Muscle of leg (tissue), 11 donors: Measurements from ENCODE around the gene S100A8. TPM values are rescaled to one million over a fixed set of nuclear protein-coding genes. Genes with fewer than 3 reads are reported as not detected.

ENCODE experiments used
- DNase-seq: peaks from one replicate; pipeline ENCODE4 v3.0.0; 2013
- H3K27ac ChIP-seq: one replicate; pipeline ENCODE4 v1.5.1; 2013; ENCODE audit warnings: mild to moderate bottlenecking, low read length, control low read depth
- H3K27me3 ChIP-seq: one replicate; pipeline ENCODE4 v1.6.1; 2013; ENCODE audit warnings: low read length; ENCODE audit not compliant: control insufficient read depth, insufficient read depth
- H3K36me3 ChIP-seq: one replicate; pipeline ENCODE4 v1.6.1; 2013; ENCODE audit warnings: low read length; ENCODE audit not compliant: control insufficient read depth, insufficient read depth
- H3K4me1 ChIP-seq: one replicate; pipeline ENCODE4 v1.6.1; 2013; ENCODE audit warnings: low read length; ENCODE audit not compliant: control insufficient read depth, insufficient read depth
- H3K4me3 ChIP-seq: one replicate; pipeline ENCODE4 v1.5.1; 2013; ENCODE audit warnings: low read length, control low read depth
- H3K9me3 ChIP-seq: replicated peaks from 2 replicates; pipeline ENCODE4 v1.6.1; 2013; ENCODE audit warnings: low read depth, low read length; ENCODE audit not compliant: control insufficient read depth
- WGBS: methylation state at CpG from one replicate; pipeline ENCODE4 v1.1.5; 2013; ENCODE audit warnings: missing lambda C conversion rate; ENCODE audit not compliant: insufficient coverage; 5-methylcytosine and 5-hydroxymethylcytosine counted together
- polyA plus RNA-seq, 8 donors: library from polyadenylated mRNA; unstranded; fragments of 120-200 nt; gene quantifications; one replicate each; pipeline versions ENCODE4 v1.2.1 to v1.2.3, GENCODE V29; 2013; ENCODE audit warnings: inconsistent platforms in 1 of 8, low replicate concordance in 1 of 8; ENCODE audit not compliant: insufficient read length in 8 of 8, insufficient read depth in 1 of 8
- total RNA-seq: library from RNA; stranded (reverse); fragments of 120-200 nt; gene quantifications from one replicate; pipeline ENCODE4 v1.2.4, GENCODE V29; 2013

The S100A8 gene
- total and polyA plus RNA-seq, 9 donors, result 6.6 to 31.9 (median 18.6) TPM

- Histone ChIP-seq H3K9me3 (no peaks in the 10 kb centered on the region), H3K27ac (no peak overlapping the region), H3K4me3 (no peak overlapping the region), H3K27me3 (peaks cover 3% of the 10 kb centered on the region), H3K36me3 (no peaks in the 10 kb centered on the region), H3K4me1 (no peaks in the 10 kb centered on the region)
- no peak for DNase-seq
- WGBS, result 61% methylated on average over 3 of the region's 6 CpGs
These were observed 3.1 kb upstream of the S100A8 start for GRCh38 chr1:153393926-153394325.

GRCh38 chr1:153392822-153393221 lies 1.9 kb upstream of the S100A8 start:
- Histone ChIP-seq H3K4me3 (no peak overlapping the region), H3K27me3 (peaks cover 2% of the 10 kb centered on the region), H3K27ac (no peak overlapping the region), H3K4me1 (no peaks in the 10 kb centered on the region), H3K9me3 (no peaks in the 10 kb centered on the region), H3K36me3 (no peaks in the 10 kb centered on the region)
- WGBS, result no CpG with 5 or more reads among the region's 3 CpGs
- no peak for DNase-seq

GRCh38 chr1:153392258-153392657 lies 1.4 kb upstream of the S100A8 start:
- Histone ChIP-seq H3K27ac (no peak overlapping the region), H3K36me3 (no peaks in the 10 kb centered on the region), H3K4me1 (no peaks in the 10 kb centered on the region), H3K9me3 (no peaks in the 10 kb centered on the region), H3K4me3 (no peak overlapping the region), H3K27me3 (peaks cover 2% of the 10 kb centered on the region)
- DNase-seq, result no peak
- no CpG with 5 or more reads among the region's 3 CpGs for WGBS

- H3K9me3 ChIP-seq, result no peaks in the 10 kb centered on the region
- H3K27ac ChIP-seq, result no peak overlapping the region
- WGBS, result 0% methylated on average over 1 of the region's 17 CpGs
These were observed 647 bp downstream of the S100A8 start for GRCh38 chr1:153389973-153390879.

GRCh38 chr1:153389401-153389800 lies 1.5 kb downstream of the S100A8 start:
- no peaks in the 10 kb centered on the region for H3K27me3 ChIP-seq
- H3K9me3 ChIP-seq, result no peaks in the 10 kb centered on the region
- DNase-seq, result no peak
- WGBS, result no CpG with 5 or more reads among the region's 1 CpG
- no peak overlapping the region for H3K4me3 ChIP-seq
- no peak overlapping the region for H3K27ac ChIP-seq
- H3K36me3 ChIP-seq, result no peaks in the 10 kb centered on the region
- no peaks in the 10 kb centered on the region for H3K4me1 ChIP-seq

More at GRCh38 chr1:153389973-153390879, 647 bp downstream of the S100A8 start:
- H3K4me1 ChIP-seq, result no peaks in the 10 kb centered on the region
- no peaks in the 10 kb centered on the region for H3K36me3 ChIP-seq
- DNase-seq, result no peak
- no peak overlapping the region for H3K4me3 ChIP-seq
- no peaks in the 10 kb centered on the region for H3K27me3 ChIP-seq

- WGBS, result 71% methylated on average over 4 of the region's 4 CpGs
- Histone ChIP-seq H3K9me3 (no peaks in the 10 kb centered on the region), H3K27ac (no peak overlapping the region), H3K27me3 (no peaks in the 10 kb centered on the region), H3K4me1 (no peaks in the 10 kb centered on the region), H3K36me3 (no peaks in the 10 kb centered on the region), H3K4me3 (no peak overlapping the region)
- DNase-seq, result no peak
These were observed 3.1 kb downstream of the S100A8 start for GRCh38 chr1:153387785-153388184.

- no peaks in the 10 kb centered on the region for H3K9me3 ChIP-seq
- no CpG with 5 or more reads among the region's 4 CpGs for WGBS
These were observed 3.9 kb downstream of the S100A8 start for GRCh38 chr1:153387001-153387400.

GRCh38 chr1:153386500-153386901 lies 4.4 kb downstream of the S100A8 start:
- no peaks in the 10 kb centered on the region for H3K9me3 ChIP-seq
- H3K4me1 ChIP-seq, result no peaks in the 10 kb centered on the region
- H3K4me3 ChIP-seq, result no peak overlapping the region
- peak overlapping the region; percentile 6 for H3K27ac ChIP-seq
- DNase-seq, result peak; percentile 75
- no peaks in the 10 kb centered on the region for H3K36me3 ChIP-seq
- no peaks in the 10 kb centered on the region for H3K27me3 ChIP-seq
- WGBS, result 68% methylated on average over 5 of the region's 5 CpGs

More at GRCh38 chr1:153387001-153387400, 3.9 kb downstream of the S100A8 start:
- Histone ChIP-seq H3K27me3 (no peaks in the 10 kb centered on the region), H3K4me3 (no peak overlapping the region), H3K36me3 (no peaks in the 10 kb centered on the region), H3K27ac (peak overlapping the region; percentile 6), H3K4me1 (no peaks in the 10 kb centered on the region)
- DNase-seq, result no peak

GRCh38 chr1:153384958-153385580 lies 5.8 kb downstream of the S100A8 start:
- H3K4me1 ChIP-seq, result no peaks in the 10 kb centered on the region
- no peaks in the 10 kb centered on the region for H3K9me3 ChIP-seq
- H3K27me3 ChIP-seq, result no peaks in the 10 kb centered on the region
- WGBS, result no CpG with 5 or more reads among the region's 4 CpGs
- H3K4me3 ChIP-seq, result no peak overlapping the region
- DNase-seq, result no peak
- no peaks in the 10 kb centered on the region for H3K36me3 ChIP-seq
- no peak overlapping the region for H3K27ac ChIP-seq

GRCh38 chr1:153380711-153381110 lies 10.2 kb downstream of the S100A8 start:
- no peak for DNase-seq

More at GRCh38 chr1:153380711-153381110, 10.2 kb downstream of the S100A8 start:
- no peaks in the 10 kb centered on the region for H3K4me1 ChIP-seq
- H3K4me3 ChIP-seq, result no peak overlapping the region
- H3K27me3 ChIP-seq, result no peaks in the 10 kb centered on the region
- H3K9me3 ChIP-seq, result no peaks in the 10 kb centered on the region
- no peak overlapping the region for H3K27ac ChIP-seq
- WGBS, result 90% methylated on average over 11 of the region's 23 CpGs
- no peaks in the 10 kb centered on the region for H3K36me3 ChIP-seq
